ENCODE data around the gene SCPEP1. TPM values are rescaled to one million over a fixed set of nuclear protein-coding genes. Genes with fewer than 3 reads are reported as not detected.

The SCPEP1 gene
- total and polyA plus RNA-seq, 2 donors (not counting 1 experiment from before 2014, with no cell fraction given): 84.7 to 101 TPM

DNA sequence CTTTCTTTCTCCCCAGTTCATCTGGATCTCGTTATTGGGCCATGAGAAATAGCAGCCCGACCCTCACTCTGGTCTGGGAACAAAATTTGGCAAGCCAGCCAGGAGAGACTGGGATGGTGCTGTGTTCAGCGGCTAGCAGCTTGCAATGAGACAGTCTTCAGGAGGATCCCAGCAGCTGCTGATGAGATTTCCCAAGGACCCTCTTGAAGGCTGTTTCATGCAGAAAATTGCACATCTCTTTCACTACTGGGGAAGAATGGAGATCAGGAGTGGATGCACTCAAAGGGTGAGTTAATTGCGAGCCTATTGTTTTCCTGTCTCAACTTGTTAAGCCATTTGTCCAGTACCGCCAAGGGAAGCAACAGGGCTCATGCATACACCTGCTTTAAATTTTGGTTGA is 11.6 kb upstream of the SCPEP1 start:
- Histone ChIP-seq H3K27me3 (ENCODE audit: control insufficient read depth, insufficient read depth, low read length) (no peaks in the 10 kb centered on the region), H3K4me3 (replicated peaks in 1 of 4; ENCODE audit: control extremely low read depth in 1 of 4, insufficient read depth in 1 of 4, low read depth in 3 of 4, low read length in 4 of 4) (no peak overlapping the region), H3K27ac (ENCODE audit: insufficient read depth, low read length) (no peak overlapping the region), H4K20me1 (ENCODE audit: control insufficient read depth, extremely low read depth, insufficient read depth, low read length) (no peaks in the 10 kb centered on the region), H3K79me2 (ENCODE audit: control insufficient read depth, insufficient read depth, low read length) (no peaks in the 10 kb centered on the region), H3K9ac (ENCODE audit: insufficient read depth, low read length) (no peak overlapping the region), H3K4me1 (ENCODE audit: control insufficient read depth, extremely low read depth, insufficient read depth, low read length) (no peaks in the 10 kb centered on the region), H3K9me3 (ENCODE audit: control insufficient read depth, insufficient read depth, low read depth, low read length) (no peaks in the 10 kb centered on the region), H2AFZ (ENCODE audit: low read length) (no peak overlapping the region), H3K36me3 (ENCODE audit: control insufficient read depth, insufficient read depth, low read length) (no peaks in the 10 kb centered on the region), H3K4me2 (ENCODE audit: extremely low read depth, insufficient read depth, low read length) (no peak overlapping the region)
- no peak for TF ChIP-seq EZH2 (IDR thresholded peaks at IDR 0.05; ENCODE audit: low read length, missing control alignments)
- TF ChIP-seq, protein P1, sequence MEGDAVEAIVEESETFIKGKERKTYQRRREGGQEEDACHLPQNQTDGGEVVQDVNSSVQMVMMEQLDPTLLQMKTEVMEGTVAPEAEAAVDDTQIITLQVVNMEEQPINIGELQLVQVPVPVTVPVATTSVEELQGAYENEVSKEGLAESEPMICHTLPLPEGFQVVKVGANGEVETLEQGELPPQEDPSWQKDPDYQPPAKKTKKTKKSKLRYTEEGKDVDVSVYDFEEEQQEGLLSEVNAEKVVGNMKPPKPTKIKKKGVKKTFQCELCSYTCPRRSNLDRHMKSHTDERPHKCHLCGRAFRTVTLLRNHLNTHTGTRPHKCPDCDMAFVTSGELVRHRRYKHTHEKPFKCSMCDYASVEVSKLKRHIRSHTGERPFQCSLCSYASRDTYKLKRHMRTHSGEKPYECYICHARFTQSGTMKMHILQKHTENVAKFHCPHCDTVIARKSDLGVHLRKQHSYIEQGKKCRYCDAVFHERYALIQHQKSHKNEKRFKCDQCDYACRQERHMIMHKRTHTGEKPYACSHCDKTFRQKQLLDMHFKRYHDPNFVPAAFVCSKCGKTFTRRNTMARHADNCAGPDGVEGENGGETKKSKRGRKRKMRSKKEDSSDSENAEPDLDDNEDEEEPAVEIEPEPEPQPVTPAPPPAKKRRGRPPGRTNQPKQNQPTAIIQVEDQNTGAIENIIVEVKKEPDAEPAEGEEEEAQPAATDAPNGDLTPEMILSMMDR (conservative IDR thresholded peaks at IDR 0.05 in 1 of 2, IDR thresholded peaks at IDR 0.05 in 1 of 2; ENCODE audit: low read depth in 1 of 2, low read length in 2 of 2): no peak
- DNase-seq (ENCODE audit: low read depth in 2 of 2): no peak

DNA sequence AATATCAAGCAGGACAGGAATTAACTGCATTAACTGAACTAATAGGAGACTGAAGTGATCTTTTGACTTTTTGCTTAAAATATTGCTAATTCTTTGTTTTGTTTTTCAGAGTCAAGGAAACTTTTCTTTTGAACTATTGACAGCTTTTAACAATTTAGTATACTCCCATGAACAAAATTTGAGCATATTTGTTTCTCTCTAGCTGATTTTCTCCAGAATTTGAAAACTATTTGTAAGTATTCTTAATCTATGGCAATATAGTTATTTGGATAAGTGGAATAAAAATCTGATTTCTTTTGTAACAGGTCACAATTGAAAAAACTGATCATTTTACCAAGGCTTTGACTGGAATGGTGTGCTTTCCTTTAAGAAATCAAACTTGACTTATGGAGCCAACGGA is 7.0 kb upstream of the SCPEP1 start:
- TF ChIP-seq EZH2 (IDR thresholded peaks at IDR 0.05; ENCODE audit: low read length, missing control alignments): no peak
- TF ChIP-seq, protein P1 (conservative IDR thresholded peaks at IDR 0.05 in 1 of 2, IDR thresholded peaks at IDR 0.05 in 1 of 2; ENCODE audit: low read depth in 1 of 2, low read length in 2 of 2): no peak

DNA sequence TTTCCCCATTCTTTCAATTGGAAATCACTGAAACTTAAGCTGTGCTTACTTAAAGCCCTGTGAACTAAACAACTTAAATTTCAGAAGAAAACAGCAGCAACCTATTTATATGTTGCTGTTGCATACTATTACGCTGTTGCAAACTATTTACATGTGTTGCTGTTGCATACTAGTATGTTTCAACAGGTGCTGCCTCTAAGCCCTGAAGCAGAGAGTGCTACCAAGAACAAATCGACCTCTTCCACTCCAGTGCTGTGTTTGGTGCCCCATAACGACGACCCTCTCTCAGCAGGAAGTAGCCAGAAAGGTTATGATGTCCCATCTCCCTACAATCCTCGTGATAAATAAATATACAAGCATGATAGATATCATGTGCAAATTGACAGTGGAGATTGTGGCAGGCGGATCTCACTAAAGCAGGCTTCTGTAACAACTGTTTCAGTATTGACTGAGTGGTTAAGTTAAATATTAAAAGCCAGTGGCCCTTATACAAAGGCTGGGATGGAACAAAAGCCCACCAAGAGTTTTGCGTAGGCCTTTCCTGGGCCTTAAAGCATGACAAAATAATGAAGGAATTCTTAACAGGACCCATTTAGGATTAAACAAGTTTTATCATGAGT is 5.7 kb upstream of the SCPEP1 start:
- Histone ChIP-seq H4K20me1 (ENCODE audit: control insufficient read depth, extremely low read depth, insufficient read depth, low read length) (no peaks in the 10 kb centered on the region), H2AFZ (ENCODE audit: low read length) (no peak overlapping the region), H3K9ac (ENCODE audit: insufficient read depth, low read length) (no peak overlapping the region), H3K27ac (ENCODE audit: insufficient read depth, low read length) (no peak overlapping the region), H3K27me3 (ENCODE audit: control insufficient read depth, insufficient read depth, low read length) (peaks cover 5% of the 10 kb centered on the region), H3K9me3 (ENCODE audit: control insufficient read depth, insufficient read depth, low read depth, low read length) (no peaks in the 10 kb centered on the region), H3K4me1 (ENCODE audit: control insufficient read depth, extremely low read depth, insufficient read depth, low read length) (no peaks in the 10 kb centered on the region), H3K79me2 (ENCODE audit: control insufficient read depth, insufficient read depth, low read length) (no peaks in the 10 kb centered on the region), H3K4me2 (ENCODE audit: extremely low read depth, insufficient read depth, low read length) (no peak overlapping the region), H3K4me3 (replicated peaks in 1 of 4; ENCODE audit: control extremely low read depth in 1 of 4, insufficient read depth in 1 of 4, low read depth in 3 of 4, low read length in 4 of 4) (no peak overlapping the region), H3K36me3 (ENCODE audit: control insufficient read depth, insufficient read depth, low read length) (no peaks in the 10 kb centered on the region)
- TF ChIP-seq EZH2 (IDR thresholded peaks at IDR 0.05; ENCODE audit: low read length, missing control alignments): no peak
- TF ChIP-seq, protein P1 (conservative IDR thresholded peaks at IDR 0.05 in 1 of 2, IDR thresholded peaks at IDR 0.05 in 1 of 2; ENCODE audit: low read depth in 1 of 2, low read length in 2 of 2): no peak
- DNase-seq (ENCODE audit: low read depth in 2 of 2): no peak

More for the DNA sequence above, 7.0 kb upstream of the SCPEP1 start:
- no peak for DNase-seq (ENCODE audit: low read depth in 2 of 2)
- H3K79me2 ChIP-seq (ENCODE audit: control insufficient read depth, insufficient read depth, low read length): no peaks in the 10 kb centered on the region
- H3K4me2 ChIP-seq (ENCODE audit: extremely low read depth, insufficient read depth, low read length): no peak overlapping the region
- H3K9ac ChIP-seq (ENCODE audit: insufficient read depth, low read length): no peak overlapping the region
- no peak overlapping the region for H3K4me3 ChIP-seq (replicated peaks in 1 of 4; ENCODE audit: control extremely low read depth in 1 of 4, insufficient read depth in 1 of 4, low read depth in 3 of 4, low read length in 4 of 4)
- no peak overlapping the region for H3K27ac ChIP-seq (ENCODE audit: insufficient read depth, low read length)
- no peaks in the 10 kb centered on the region for H3K4me1 ChIP-seq (ENCODE audit: control insufficient read depth, extremely low read depth, insufficient read depth, low read length)
- no peak overlapping the region for H2AFZ ChIP-seq (ENCODE audit: low read length)
- H4K20me1 ChIP-seq (ENCODE audit: control insufficient read depth, extremely low read depth, insufficient read depth, low read length): no peaks in the 10 kb centered on the region
- no peaks in the 10 kb centered on the region for H3K9me3 ChIP-seq (ENCODE audit: control insufficient read depth, insufficient read depth, low read depth, low read length)
- H3K36me3 ChIP-seq (ENCODE audit: control insufficient read depth, insufficient read depth, low read length): no peaks in the 10 kb centered on the region
- H3K27me3 ChIP-seq (ENCODE audit: control insufficient read depth, insufficient read depth, low read length): peaks cover 5% of the 10 kb centered on the region
